GM13977 (cell line): ENCODE measurements around the gene SH2D2A.

Experiments used
- DNase-seq: peaks from one replicate; pipeline ENCODE4 v3.0.0; 2012; ENCODE audit warnings: low spot score
- in situ Hi-C: fragments of 300-500 bp; cut with MboI; formaldehyde crosslinking; loops from one replicate; pipeline ENCODE4 v1.12.0; 2022; ENCODE audit warnings: low sequenced_read_pairs, low pct_unique_long_range_greater_than_20kb, mixed read lengths, inconsistent platforms; ENCODE audit not compliant: unreplicated experiment
- TF ChIP-seq, protein P1 (sequence below): IDR thresholded peaks from 2 replicates; pipeline ENCODE4 v1.5.1; 2012; ENCODE audit warnings: mild to moderate bottlenecking, control low read depth; ENCODE audit not compliant: insufficient read depth; ENCODE audit errors: extremely low read depth, missing control alignments

Gene SH2D2A

DNA sequence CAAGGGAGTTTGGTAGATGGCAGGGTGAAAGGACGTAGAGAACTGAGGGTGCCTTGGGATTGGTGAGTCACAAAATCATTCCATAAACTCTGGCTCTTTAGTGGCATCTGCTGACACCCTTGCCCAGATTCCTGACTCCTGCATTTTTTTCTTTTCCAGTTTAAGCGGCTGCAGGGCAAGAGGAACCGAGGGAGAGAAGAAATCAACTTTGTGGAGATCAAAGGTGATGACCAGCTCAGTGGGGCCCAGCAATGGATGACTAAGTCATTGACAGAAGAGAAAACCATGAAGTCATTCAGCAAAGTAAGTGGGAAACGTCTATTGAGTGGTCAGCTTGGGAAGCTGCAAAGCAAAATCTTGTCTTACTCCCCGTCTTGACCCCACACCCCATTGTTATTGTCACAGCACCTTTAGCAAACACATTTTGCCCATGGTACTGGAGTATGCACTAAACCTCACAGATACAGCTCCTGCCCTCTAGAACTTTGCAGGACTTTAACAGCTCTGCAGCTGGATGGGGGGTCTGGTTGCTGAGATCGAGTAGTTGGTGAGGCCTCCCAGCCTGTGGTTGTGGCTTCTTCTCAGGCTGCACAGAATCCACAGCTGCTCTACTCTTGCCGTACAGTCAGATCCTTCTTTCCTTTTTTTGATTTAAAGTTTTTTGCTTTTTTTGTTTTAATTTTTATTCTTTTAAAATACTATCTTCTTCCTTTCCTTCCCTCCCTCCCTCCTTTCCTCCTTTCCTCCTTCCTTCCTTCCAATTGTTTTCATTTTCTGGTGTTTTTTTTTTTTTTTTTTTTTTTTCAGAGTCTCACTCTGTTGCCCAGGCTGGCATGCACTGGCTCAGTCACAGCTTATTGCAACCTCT lies 21.9 kb downstream of the SH2D2A start:
- TF ChIP-seq, protein P1, sequence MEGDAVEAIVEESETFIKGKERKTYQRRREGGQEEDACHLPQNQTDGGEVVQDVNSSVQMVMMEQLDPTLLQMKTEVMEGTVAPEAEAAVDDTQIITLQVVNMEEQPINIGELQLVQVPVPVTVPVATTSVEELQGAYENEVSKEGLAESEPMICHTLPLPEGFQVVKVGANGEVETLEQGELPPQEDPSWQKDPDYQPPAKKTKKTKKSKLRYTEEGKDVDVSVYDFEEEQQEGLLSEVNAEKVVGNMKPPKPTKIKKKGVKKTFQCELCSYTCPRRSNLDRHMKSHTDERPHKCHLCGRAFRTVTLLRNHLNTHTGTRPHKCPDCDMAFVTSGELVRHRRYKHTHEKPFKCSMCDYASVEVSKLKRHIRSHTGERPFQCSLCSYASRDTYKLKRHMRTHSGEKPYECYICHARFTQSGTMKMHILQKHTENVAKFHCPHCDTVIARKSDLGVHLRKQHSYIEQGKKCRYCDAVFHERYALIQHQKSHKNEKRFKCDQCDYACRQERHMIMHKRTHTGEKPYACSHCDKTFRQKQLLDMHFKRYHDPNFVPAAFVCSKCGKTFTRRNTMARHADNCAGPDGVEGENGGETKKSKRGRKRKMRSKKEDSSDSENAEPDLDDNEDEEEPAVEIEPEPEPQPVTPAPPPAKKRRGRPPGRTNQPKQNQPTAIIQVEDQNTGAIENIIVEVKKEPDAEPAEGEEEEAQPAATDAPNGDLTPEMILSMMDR: no peak
- no peak for DNase-seq
- in situ Hi-C loops: no loop called here

DNA sequence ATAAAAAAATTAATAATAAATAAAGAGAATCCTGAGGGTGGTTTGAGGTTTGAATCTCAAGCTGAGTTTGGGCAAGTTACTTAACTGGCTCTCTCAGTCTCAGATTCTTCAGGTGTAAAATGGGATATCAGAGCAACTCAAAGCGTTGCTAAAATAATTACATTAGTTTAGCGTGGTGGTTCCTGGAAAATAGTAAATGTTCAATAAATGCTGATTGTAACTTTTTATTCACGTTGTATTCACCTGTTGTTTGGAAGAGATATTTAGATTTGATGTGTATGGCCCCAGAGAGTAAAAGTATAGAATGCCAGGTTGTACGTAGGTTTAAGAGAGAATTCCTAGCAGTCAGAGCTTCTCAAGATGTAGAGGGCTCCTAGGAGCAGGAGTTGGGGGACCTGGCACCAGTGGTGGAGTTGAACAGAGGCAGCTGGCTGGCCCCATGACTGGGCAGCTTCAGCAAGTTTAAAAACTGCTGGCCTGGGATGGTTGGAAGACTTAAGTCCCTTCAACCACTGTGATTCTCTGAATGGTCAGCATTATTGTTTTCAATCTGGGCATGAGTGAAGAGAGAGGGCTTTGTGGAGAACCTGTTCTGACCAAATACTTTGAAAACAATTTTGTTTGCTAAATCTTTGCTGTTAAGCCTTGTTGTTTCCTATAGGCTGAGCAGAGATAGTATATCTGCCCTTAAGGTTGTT lies 26.9 kb downstream of the SH2D2A start:
- TF ChIP-seq, protein P1: no peak
- in situ Hi-C loops: no loop called here
- no peak for DNase-seq

DNA sequence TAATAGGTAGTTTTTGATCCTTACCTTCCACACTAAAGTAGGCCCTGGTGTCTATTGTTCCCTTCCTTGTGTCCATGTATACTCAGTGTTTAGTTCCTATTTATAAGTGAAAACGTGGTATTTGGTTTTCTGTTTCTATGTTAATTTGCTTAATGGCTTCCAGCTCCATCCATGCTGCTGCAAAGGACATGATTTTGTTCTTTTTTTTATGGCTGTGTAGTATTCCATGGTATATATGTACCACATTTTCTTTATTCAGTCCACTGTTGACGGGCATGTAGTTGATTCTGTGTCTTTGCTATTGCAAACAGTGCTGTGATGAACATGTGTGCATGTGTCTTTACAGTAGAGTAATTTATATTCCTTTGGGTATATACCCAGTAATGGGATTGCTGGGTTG lies 28.5 kb downstream of the SH2D2A start:
- no peak for DNase-seq
- in situ Hi-C loops: no loop called here
- TF ChIP-seq, protein P1: no peak

DNA sequence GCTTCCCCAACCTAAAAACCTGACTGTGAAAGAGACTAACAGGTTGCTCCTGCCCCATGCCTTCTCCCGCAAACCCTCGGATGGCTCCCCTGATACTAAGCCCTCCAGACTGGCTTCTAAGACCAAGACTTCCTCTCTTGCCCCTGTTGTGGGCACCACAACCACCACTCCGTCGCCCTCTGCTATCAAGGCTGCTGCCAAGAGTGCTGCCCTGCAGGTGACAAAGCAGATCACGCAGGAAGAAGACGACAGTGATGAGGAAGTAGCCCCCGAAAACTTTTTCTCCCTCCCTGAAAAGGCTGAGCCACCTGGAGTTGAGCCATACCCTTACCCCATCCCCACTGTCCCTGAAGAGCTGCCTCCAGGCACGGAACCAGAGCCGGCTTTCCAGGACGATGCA lies 30.0 kb downstream of the SH2D2A start:
- DNase-seq: no peak
- in situ Hi-C loops: no loop called here
- TF ChIP-seq, protein P1: no peak

DNA sequence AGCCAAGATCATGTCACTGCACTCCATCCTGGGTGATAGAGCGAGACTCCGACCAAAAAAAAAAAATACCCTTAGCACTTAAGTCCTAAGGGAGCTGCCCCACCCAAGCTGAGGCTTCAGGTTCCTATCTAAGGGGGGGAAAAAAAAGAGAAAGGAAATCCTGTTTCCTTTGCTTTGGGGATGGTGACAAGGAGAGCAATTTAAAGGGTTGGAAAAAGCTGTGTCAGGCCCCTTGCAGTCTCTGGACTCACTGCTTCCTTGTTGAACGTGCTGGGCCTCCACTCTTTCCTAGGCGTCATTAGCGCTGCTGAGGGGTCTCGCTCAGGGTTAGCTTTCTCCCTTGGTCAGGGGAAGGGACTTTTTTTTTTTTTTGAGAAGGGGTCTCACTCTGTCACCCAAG lies 31.2 kb downstream of the SH2D2A start:
- TF ChIP-seq, protein P1: no peak
- in situ Hi-C loops: no loop called here
- no peak for DNase-seq

DNA sequence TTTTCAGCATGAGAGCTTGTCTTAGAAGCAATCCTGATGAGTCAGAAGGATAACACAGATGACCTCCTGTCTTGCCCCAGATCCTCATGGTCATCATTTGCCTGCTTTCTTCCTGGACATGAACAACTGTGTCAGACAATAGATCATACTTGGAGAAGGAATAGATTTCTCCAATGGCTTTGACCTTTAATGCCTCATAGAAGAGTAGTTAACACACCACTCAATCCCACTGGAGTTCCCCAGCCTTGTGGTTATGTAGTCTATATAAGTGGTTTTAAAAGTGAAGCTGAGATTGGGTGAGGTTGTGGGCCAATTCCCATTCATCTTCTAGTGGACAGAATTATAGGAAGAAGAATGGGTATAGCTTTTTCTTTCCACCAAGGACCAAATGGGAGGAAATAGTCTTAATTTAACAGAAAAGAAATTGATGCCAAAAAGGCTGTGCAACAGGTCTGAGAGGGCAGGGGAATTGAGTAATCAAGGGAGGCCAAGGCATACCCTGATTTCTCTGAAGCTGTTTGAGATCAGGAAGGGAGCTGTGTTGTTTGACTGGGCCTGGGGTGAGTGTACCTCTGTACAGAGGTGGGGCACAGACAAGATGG lies 35.0 kb downstream of the SH2D2A start:
- DNase-seq: no peak
- TF ChIP-seq, protein P1: no peak
- in situ Hi-C loops: no loop called here
